ENCODE results near the gene ARHGAP12. TPM values are rescaled to one million over a fixed set of nuclear protein-coding genes. Genes with fewer than 3 reads are reported as not detected.

The ARHGAP12 gene
- total and polyA plus RNA-seq, 2 experiments from 2014 or later, result 12.7 to 29.1 TPM

DNA sequence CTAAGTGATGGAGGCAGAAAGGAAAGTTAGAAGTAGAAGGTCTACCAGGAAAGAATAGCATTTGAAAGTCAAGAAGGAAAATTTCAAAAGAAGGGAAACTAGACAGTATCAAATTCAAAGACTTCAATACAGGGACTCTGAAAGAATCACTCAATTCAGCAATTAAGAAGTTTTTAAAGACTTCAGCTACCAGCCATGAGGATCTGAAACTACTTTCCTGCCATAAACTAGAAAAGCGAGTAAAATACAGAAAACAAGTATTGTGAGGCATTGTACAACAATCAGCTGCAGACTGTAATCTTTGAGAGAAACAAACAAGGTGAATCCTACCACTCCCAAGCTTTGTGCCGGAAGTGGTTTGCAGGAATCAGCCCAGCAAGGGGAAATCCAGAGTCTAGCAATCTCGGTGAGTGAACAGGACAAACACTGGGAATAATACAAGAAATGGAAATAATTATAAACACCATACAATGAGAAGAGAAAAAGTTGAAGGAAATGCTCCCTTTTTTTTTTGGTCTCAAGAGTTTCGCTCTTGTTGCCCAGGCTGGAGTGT lies 62.4 kb downstream of the ARHGAP12 start:
- no peak for DNase-seq (ENCODE audit: low read depth in 1 of 2, low spot score in 1 of 2)
- Histone ChIP-seq H3K4me3 (no peak overlapping the region), H3K9me3 (ENCODE audit: low read depth) (no peaks in the 10 kb centered on the region), H3K36me3 (no peaks in the 10 kb centered on the region), H3K4me1 (ENCODE audit: low read depth) (peaks cover 25% of the 10 kb centered on the region), H3K27me3 (no peaks in the 10 kb centered on the region), H3K27ac (no peak overlapping the region)
- TF ChIP-seq, protein P1, sequence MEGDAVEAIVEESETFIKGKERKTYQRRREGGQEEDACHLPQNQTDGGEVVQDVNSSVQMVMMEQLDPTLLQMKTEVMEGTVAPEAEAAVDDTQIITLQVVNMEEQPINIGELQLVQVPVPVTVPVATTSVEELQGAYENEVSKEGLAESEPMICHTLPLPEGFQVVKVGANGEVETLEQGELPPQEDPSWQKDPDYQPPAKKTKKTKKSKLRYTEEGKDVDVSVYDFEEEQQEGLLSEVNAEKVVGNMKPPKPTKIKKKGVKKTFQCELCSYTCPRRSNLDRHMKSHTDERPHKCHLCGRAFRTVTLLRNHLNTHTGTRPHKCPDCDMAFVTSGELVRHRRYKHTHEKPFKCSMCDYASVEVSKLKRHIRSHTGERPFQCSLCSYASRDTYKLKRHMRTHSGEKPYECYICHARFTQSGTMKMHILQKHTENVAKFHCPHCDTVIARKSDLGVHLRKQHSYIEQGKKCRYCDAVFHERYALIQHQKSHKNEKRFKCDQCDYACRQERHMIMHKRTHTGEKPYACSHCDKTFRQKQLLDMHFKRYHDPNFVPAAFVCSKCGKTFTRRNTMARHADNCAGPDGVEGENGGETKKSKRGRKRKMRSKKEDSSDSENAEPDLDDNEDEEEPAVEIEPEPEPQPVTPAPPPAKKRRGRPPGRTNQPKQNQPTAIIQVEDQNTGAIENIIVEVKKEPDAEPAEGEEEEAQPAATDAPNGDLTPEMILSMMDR (IDR thresholded peaks at IDR 0.05; ENCODE audit: low read depth, low read length), result no peak

DNA sequence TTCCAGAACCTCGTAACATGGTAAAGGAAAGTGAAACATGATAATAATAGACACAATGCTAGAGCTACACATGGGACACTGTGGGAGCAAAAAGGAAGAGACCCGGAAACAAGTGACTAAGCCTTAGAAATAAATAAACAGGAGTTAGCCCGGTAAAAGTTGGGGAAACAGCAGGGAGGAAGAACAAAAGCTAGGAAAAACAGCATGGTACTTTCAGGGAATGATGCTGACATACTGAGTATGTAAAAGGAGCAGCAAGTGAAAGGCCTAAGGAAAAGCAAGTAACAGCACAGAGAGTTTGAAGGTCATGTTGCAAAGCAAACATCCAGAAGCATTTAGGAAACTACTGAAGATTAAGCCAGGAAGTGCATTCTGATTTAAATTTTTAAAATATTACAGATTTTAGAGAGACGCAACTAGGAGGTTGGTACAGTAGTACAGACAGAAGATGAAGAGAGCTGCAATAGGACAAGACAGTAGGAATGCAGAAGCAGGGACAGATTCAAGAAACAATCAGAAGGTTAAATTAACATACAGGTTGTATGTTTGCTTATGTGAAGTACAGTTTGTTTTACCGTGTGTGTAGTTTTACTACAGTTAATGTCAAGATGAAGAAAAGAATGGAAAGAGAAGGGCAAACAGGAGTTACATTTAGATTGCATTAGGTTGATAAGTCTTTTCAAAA lies 63.7 kb downstream of the ARHGAP12 start:
- peak in 1 of 2 donors; percentile 15 for DNase-seq (ENCODE audit: low read depth in 1 of 2, low spot score in 1 of 2)
- no peaks in the 10 kb centered on the region for H3K9me3 ChIP-seq (ENCODE audit: low read depth)
- H3K4me1 ChIP-seq (ENCODE audit: low read depth), result peaks cover 21% of the 10 kb centered on the region
- TF ChIP-seq, protein P1 (IDR thresholded peaks at IDR 0.05; ENCODE audit: low read depth, low read length), result no peak
- H3K4me3 ChIP-seq, result no peak overlapping the region
- no peak overlapping the region for H3K27ac ChIP-seq
- H3K36me3 ChIP-seq, result no peaks in the 10 kb centered on the region
- no peaks in the 10 kb centered on the region for H3K27me3 ChIP-seq

DNA sequence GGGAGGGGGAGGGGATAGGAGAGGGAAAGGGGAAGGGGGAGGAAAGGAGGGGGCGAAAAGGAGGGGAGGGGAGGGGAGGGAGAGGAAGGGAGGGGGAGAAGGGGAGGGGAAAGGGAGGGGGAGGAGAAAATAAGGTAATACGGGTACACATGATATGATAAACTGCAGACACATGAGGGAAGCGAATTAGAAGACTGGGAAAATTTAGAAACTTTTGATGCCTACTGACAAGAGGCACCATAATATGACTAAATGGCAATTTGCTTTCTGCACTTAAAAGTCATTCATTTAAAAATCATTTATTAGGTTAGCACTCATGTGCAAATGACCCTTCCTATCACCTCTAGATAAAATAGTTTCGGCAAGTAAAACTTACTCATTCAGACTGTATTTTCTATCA lies 73.6 kb downstream of the ARHGAP12 start:
- Histone ChIP-seq H3K9me3 (ENCODE audit: low read depth) (no peaks in the 10 kb centered on the region), H3K27me3 (no peaks in the 10 kb centered on the region), H3K27ac (no peak overlapping the region), H3K4me1 (ENCODE audit: low read depth) (no peaks in the 10 kb centered on the region), H3K4me3 (no peak overlapping the region), H3K36me3 (no peaks in the 10 kb centered on the region)
- TF ChIP-seq, protein P1 (IDR thresholded peaks at IDR 0.05; ENCODE audit: low read depth, low read length), result no peak
- DNase-seq (ENCODE audit: low read depth in 1 of 2, low spot score in 1 of 2), result no peak

DNA sequence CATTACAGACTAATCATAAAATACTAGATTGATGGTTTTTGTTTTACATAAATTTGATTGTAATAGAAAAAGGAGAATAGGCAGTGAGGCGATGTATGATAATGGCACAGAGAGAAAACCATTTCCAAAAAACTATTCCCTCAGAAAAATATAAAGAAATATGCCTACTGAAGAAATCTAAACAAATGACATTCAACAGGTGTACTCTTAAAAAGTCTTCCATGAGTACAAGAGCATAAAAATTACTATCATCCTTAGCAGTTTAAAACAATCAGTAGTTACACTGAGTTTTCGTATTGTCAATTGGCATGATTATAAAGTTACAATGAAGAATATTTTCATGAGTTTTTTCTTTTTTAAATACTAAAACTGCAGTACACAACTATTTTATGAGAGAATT lies 75.0 kb downstream of the ARHGAP12 start:
- Histone ChIP-seq H3K4me3 (no peak overlapping the region), H3K27me3 (no peaks in the 10 kb centered on the region), H3K36me3 (no peaks in the 10 kb centered on the region), H3K27ac (no peak overlapping the region), H3K9me3 (ENCODE audit: low read depth) (no peaks in the 10 kb centered on the region), H3K4me1 (ENCODE audit: low read depth) (no peaks in the 10 kb centered on the region)
- DNase-seq (ENCODE audit: low read depth in 1 of 2, low spot score in 1 of 2), result no peak
- TF ChIP-seq, protein P1 (IDR thresholded peaks at IDR 0.05; ENCODE audit: low read depth, low read length), result no peak

DNA sequence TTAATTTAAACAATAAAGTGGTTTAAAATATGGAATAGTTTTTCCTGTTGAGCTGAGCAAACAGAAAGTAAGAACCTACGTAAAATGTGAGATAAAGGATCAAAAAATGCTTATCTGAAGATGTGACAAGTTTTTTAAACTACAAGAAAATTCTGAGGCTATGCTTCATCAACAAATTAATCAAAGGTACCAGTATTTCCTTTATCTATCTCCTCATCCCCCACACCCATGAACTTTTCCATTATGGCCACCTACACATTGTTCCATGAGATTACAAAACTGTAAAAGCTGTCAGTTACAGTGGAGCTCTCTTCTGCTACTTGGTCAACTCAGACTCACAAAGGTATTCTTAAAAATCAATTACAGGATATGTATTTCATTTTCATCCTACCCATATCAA lies 77.4 kb downstream of the ARHGAP12 start:
- H3K27me3 ChIP-seq, result no peaks in the 10 kb centered on the region
- H3K4me3 ChIP-seq, result no peak overlapping the region
- no peaks in the 10 kb centered on the region for H3K36me3 ChIP-seq
- H3K9me3 ChIP-seq (ENCODE audit: low read depth), result no peaks in the 10 kb centered on the region
- TF ChIP-seq, protein P1 (IDR thresholded peaks at IDR 0.05; ENCODE audit: low read depth, low read length), result no peak
- H3K4me1 ChIP-seq (ENCODE audit: low read depth), result peaks cover 12% of the 10 kb centered on the region
- DNase-seq (ENCODE audit: low read depth in 1 of 2, low spot score in 1 of 2), result no peak
- no peak overlapping the region for H3K27ac ChIP-seq
